SKM-1 treated with dmso at 0.1 percent for 144 hours (cell line): ENCODE data around the gene PDE4B.

Source experiments
- DNase-seq: peaks from one replicate; lab custom pipeline; 2025; ENCODE audit not compliant: unreplicated experiment; lab: John Stamatoyannopoulos, UW

PDE4B gene

DNA sequence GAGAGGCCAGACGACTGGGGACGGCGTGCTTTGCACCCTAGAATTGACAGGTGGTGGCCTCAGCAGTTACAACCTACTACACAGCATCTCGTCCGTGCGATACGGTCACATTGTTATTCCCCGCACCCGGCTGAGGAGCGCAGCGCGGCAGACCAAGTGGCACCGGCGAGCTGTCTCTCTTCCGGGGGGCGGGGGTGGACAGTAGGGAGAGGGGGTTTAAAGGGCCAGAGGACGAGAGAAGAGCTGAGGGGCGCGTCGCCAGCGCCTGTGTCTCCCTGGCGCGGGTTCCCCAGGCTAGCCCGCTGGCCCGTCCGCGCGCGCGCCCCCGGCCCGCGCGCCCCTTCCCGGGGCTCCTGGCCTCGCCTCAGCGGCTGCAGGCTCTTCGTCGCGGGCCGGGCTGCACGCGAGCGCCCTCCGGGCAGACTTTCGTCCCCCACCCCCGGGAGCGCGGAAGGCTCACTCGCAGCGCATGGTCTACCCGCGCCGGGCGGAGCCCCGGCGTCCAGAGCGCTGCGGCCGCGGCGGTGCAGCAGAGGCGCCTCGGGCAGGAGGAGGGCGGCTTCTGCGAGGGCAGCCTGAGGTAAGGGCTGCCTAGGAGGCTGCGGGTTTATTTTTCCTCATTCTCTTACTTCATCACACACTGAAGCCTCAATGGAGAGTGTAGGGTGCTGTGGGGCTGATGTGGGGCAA is at the start of gene PDE4B:
Gene PDE4B, plus strand, starts transcription at position 227 of the 690 bp plus-strand sequence.
- peak; percentile 15 for DNase-seq

- no peak for DNase-seq
Measured at GRCh38 chr1:65744731-65745130, 48.0 kb upstream of the PDE4B start.

DNA sequence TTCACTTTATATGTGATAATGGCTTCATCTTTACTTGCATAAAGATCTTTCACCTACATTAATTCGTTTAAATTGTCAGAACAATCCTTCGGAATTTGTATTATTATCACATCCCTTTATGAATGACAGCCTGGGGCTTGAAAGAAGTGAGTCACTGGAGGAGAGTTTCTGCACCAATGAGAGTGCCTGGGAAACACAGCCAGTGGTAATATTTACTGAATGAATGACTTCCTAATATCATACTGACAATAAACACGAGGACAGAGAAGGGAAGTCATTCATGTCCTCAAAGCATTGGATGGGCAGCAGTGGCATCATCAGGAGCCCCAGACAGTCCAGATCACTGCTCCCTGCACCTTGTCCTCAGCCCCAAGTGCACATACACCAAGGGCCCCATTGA is 40.7 kb upstream of the PDE4B start:
- DNase-seq = no peak

DNA sequence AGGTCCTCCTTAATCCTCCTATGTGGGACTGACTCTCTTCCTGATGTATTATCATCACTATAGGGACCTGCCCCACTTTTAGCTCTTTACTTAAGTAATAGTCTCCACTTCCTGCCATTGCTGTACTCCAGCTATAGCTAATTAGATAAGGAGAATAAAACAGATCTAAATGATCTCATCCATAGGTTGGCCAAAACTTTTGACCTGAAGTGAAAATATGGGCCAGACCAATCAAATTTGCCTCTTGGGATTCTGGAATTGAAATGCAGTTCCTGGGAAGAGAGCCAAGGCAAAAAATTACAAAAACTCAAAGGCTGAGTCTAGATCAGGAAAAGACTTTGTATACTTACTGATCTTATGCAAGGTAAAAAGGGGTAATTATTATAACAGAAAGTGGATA is 36.1 kb upstream of the PDE4B start:
- no peak for DNase-seq

DNA sequence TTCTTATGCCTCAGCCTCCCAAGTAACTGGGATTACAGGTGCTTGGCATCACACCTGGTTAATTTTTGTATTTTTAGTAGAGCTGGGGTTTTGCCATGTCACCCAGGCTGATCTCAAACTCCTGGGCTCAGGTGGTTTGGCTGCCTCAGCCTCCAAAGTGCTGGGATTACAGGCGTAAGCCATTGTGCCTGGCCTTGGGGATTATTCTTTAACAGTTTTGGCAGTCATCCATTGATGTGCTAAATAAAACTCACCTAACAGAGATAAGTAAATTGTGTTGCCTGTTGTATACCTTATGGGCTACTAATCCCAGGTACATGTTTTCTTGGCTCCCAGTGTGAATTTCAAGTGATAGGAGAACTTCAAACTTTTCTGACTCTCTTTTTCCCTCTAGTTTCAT is 35.2 kb upstream of the PDE4B start:
- no peak for DNase-seq

- no peak for DNase-seq
Measured at GRCh38 chr1:65758128-65758527, 34.6 kb upstream of the PDE4B start.

DNA sequence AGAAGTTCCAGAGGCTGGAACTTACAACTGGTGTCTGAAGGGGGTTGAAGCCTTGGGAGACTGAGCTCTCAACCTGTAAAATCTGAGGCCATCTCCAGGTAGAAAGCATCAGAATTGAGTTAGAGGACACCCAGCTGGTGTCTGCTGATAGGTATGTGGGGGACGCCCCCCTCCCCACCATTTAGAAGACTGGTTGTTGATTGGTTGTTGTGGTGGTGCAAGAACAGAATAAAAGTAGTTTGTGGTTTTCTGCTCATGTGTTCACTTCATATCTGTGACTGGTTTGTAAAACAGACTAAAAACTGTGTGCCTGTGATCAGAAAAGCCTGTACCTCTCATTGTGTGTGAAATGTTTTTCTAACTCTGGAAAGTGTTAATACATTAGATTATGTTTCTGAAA is 33.2 kb upstream of the PDE4B start:
- DNase-seq = no peak

DNA sequence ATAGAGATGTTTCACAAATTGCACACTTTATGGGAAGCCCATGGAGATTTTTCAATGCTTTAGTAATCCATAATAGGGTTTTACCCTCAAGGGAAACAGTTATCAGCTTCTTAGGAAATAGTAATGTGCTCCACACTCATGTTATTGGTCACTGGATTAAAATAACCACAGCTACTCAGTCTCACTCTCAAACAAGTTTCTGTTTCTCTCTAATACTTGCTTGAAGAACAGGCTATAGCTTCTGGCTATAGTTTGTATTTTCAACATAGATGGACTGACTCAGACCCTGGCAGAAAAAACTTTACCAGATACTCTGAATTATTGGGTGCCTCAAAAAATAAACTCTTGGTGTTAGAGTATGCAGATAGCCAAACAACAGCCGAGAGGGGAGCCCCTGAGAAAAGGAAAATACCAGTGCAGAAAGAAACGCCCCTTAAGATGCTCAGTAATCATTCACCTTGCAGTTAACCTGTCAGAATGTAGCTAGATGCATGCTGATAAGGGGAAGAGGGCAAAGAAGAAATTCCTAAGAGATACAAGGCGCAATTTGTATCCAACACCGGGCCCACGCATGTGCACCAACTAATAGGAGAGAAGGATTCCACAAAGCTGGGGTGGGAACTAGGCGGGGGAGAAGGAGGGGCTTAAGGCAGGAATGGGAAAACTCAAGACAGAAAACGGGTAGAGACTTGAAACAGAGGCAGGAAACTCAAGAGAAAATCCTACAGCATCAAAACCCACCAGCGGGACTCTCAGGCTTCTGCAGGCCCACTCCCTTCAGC is 30.4 kb upstream of the PDE4B start:
- DNase-seq = no peak

- DNase-seq = no peak
Measured at GRCh38 chr1:65764052-65764451, 28.6 kb upstream of the PDE4B start.

DNA sequence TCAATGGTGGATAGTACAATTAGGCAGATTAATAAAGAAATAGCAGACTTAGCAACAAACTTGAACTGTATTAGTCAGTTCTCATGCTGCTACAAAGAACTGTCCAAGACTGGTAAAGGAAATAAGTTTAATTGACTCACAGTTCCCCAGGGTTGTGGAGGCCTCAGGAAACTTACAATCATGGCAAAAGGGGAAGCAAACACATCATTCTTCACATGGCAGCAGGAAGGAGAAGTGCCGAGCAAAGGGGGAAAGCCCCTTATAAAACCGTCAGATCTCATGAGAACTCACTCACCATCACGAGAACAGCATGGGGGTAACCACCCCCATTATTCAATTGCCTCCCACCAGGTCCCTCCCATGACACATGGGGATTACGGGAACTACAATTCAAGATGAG is 27.1 kb upstream of the PDE4B start:
- no peak for DNase-seq

DNA sequence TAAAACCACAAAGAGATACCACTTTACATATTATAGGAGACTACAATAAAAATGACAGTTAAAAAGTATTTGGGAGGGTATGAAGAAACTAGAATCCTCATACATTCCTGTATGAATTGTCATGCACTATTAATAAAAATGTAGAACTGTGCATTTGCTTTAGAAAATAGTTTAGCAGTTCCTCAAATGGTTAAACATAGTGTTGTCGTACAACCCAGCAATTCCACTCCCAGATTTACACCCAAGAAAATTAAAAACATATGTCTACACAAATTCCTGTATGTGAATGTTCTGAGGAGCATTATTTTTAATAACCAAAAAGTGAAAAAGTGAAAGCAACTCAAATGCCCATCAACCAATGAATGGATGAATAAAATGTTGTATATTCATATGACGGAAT is 23.1 kb upstream of the PDE4B start:
- no peak for DNase-seq

- DNase-seq = no peak
Measured at GRCh38 chr1:65772607-65773006, 20.1 kb upstream of the PDE4B start.

DNA sequence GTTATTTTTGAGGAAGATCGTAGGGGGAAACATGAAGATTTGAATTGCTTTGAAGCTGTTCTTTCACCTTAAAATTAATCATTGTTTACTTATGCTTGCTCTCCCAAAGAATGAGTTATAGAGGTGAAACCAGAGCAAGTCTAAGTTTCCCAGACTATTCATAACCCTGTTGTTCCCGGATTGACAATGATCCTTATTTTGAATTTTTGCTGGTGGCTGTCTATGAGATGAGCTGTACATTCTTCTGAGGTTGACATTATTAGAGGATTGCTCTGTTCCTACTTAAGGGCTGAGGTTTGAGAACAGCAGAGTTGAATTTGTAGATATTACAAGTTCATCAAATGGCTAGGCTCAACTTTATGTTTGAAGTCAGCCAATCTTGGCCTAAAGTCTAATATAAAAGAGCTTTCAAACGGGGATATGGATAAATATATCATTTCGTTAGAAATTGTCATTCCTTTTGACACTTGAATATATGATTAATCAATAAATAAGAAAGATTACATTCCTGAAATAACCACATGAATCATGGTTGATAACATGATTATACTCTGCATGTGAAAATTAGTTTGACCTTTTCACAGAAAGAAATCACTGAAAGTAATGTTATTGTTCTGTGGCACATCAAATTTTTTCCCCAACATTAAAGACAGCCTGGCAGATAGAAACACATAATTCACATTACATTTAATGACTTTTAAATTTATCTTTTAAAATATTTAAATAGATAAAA is 19.1 kb upstream of the PDE4B start:
- DNase-seq = no peak

- no peak for DNase-seq
Measured at GRCh38 chr1:65788762-65789161, 3.9 kb upstream of the PDE4B start.

- DNase-seq = peak; percentile 84
Measured at GRCh38 chr1:65791396-65791795, 1.3 kb upstream of the PDE4B start.

DNA sequence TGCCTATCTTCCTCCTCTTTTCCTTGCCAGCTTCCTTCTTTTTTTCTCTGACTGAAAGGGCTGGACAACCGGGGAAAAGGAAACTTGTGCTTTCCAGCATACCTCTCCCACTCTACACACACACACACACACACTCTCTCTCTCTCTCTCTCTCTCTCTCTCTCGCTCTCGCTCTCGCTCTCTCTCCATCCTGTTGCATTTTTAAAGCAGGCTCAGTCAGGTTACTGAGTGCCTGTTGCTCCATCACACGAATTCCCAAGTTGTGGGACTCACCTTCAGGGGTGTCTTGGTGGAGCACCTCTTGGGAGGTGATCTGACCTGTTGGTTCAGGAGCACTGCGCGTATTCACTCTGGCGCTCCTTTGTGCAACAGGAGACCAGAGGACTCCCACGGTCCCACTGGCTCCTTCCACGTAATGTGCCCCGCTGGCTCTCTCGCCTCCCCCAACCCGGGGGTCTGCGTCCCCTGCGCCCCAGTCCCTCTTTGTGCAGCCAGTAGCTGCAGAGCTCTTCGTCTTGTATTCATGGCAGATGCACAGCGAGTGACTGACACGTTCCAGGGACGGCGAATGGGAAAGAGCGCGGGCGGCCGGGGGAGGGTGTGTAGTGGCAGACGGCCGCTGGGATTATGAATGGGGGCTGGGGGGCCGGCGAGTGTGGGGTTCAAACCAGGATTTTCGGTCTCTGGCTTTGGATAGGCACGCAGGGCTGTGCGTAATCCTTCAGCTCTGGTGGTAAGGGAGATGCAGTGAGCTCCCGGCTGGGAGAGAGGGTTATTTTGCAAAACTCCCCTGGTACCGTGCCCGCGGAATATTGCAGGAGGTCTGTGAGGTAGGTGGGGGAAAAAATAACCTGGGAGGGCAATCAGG is 660 bp upstream of the PDE4B start:
- DNase-seq = no peak

- DNase-seq = no peak
Measured at GRCh38 chr1:65793359-65793732, 651 bp downstream of the PDE4B start.

DNA sequence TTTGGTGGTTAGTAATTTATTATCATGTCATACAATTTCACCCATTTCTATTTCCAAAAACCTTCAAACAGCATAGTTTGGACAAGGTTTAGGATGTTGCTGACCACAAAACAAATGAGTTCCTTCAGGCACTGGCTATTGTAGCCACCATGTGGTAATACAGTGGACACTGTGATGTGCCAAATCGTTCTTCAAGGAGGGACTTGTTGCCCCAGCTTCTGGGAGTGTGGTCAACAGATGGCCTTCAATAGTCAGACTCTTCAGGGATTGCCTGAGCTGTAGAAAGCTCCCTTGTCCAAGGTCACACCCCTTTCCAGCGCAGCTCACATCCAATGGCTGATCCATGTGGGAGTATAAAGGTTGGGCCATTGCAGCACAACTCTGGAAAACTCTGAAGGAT is 2.6 kb downstream of the PDE4B start:
- no peak for DNase-seq

DNA sequence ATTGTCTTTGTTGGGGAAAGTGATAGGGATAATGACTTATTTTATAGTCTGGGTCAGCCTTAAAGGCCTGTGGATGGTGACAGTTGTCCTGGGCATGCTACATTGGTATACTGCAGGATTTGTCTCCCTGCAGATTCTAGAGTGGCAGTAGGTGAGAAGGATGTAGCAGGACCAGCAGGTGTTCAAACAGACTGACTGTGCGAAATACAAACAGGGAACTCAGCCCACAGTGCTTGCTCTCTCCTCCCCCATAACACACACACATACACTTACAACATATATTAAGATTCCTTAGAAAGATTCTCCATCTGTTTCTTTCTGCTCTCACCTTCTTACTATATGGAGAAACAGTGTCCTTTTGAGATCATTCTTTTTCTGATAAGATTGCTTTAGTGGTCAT is 6.9 kb downstream of the PDE4B start:
- DNase-seq = no peak

DNA sequence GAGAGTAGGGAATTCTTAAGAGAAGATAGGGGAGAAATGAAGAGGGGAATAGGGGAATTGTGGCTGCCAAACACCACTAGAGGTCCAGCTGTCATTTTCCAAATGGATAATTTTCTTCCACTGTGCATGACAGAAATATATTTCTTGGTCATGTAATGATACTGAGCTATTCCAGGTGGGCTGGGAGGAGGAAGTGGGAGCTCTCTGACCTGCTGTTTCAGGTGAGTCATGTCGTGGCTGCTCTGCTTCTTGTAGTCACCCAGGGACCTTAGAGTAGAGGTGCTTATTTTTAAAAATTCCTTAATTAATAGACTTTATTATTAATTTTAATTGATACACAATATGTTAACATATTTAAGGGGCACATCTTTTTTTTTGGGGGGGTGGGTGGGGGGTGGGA is 11.9 kb downstream of the PDE4B start:
- no peak for DNase-seq

- DNase-seq = peak; percentile 97
Measured at GRCh38 chr1:65812065-65812464, 19.4 kb downstream of the PDE4B start.
